Kidney (tissue), 14 donors: Measurements from ENCODE around the gene ASGR1. TPM values are rescaled to one million over a fixed set of nuclear protein-coding genes. Genes with fewer than 3 reads are reported as not detected.
"Not testable (repeated sequence)": the region's sequence is repeated elsewhere in the genome, so short reads cannot be mapped to it uniquely, and the experiment has no call there.

ENCODE experiments used
- DNase-seq, 5 donors: peaks; one replicate each; pipeline ENCODE4 v3.0.0-alpha.2; 2013 to 2020
- FAIRE-seq: peaks from 2 replicates; lab custom pipeline; 2012; peaks lifted over from hg19 to GRCh38; lab: Jason Lieb, UNC
- H3K27ac ChIP-seq, 2 donors: one replicate each; pipeline ENCODE4 v1.7.0; 2013; ENCODE audit warnings: low read depth in 2 of 2, low read length in 2 of 2, inconsistent platforms in 1 of 2
- H3K27me3 ChIP-seq: one replicate; pipeline ENCODE4 v1.7.1; 2013; ENCODE audit warnings: low read length, inconsistent platforms; ENCODE audit not compliant: control insufficient read depth, insufficient read depth
- H3K36me3 ChIP-seq, 3 donors: one replicate each; pipeline versions ENCODE4 v1.7.0 to v1.7.1; 2013; ENCODE audit warnings: low read length in 3 of 3, control low read depth in 1 of 3, inconsistent platforms in 1 of 3; ENCODE audit not compliant: insufficient read depth in 3 of 3, control insufficient read depth in 2 of 3
- H3K4me1 ChIP-seq, 3 donors: one replicate each; pipeline versions ENCODE4 v1.7.0 to v1.7.1; 2013; ENCODE audit warnings: low read length in 3 of 3, inconsistent platforms in 1 of 3, low read depth in 1 of 3; ENCODE audit not compliant: control insufficient read depth in 2 of 3, insufficient read depth in 2 of 3
- H3K4me3 ChIP-seq, 3 donors: one replicate each; pipeline versions ENCODE4 v1.7.0 to v1.8.1; 2013; ENCODE audit warnings: low read length in 3 of 3, control low read depth in 1 of 3, inconsistent platforms in 1 of 3
- H3K9ac ChIP-seq, 3 donors: one replicate each; pipeline versions ENCODE4 v1.7.0 to v1.7.1; 2013; ENCODE audit warnings: low read length in 3 of 3, control low read depth in 1 of 3, inconsistent platforms in 1 of 3
- H3K9me3 ChIP-seq, 3 donors: one replicate each; pipeline versions ENCODE4 v1.7.0 to v1.7.1; 2013; ENCODE audit warnings: low read length in 3 of 3, control low read depth in 1 of 3, inconsistent platforms in 1 of 3; ENCODE audit not compliant: control insufficient read depth in 2 of 3, insufficient read depth in 1 of 3
- intact Hi-C: fragments of 100-400 bp; cut with DNase I; formaldehyde crosslinking; loops from one replicate; pipeline ENCODE4 v1.11.1; 2022
- polyA plus RNA-seq: library from polyadenylated mRNA; stranded (reverse); fragments of 350-450 nt; fragmentation: Illumina TruSeq; extraction: RNeasy Lipid Tissue Mini Kit (QIAGEN cat#74804); gene quantifications from one replicate; pipeline ENCODE4 v1.2.3, GENCODE V29; 2014; ENCODE audit warnings: low read depth, low replicate concordance; ENCODE audit not compliant: insufficient read depth
- total RNA-seq: library from RNA; stranded (reverse); fragmentation: NEBNext Ultra II Directional; extraction: Animal tissue kit (Norgen Biotek cat#: 25700); gene quantifications from one replicate; pipeline ENCODE4 v1.2.1, GENCODE V29; 2021
- TF ChIP-seq, protein P1 (sequence below): IDR thresholded peaks from 3 replicates; pipeline ENCODE4 v1.5.1; 2012; ENCODE audit warnings: mild to moderate bottlenecking, moderate library complexity, borderline replicate concordance; ENCODE audit not compliant: insufficient read depth; ENCODE audit errors: extremely low read depth
- donor health status: control.
- donor health status: control.
- donor health status: control.
- donor health status: control.
- donor health status: control.
- donor health status: DM: yes; HTN: yes; CAD: no.
- donor health status: Normal renal cell carcinoma (clear cell type).

Gene ASGR1
- total and polyA plus RNA-seq, 2 donors from 2014 or later, result 1.4 to 2.1 TPM

DNA sequence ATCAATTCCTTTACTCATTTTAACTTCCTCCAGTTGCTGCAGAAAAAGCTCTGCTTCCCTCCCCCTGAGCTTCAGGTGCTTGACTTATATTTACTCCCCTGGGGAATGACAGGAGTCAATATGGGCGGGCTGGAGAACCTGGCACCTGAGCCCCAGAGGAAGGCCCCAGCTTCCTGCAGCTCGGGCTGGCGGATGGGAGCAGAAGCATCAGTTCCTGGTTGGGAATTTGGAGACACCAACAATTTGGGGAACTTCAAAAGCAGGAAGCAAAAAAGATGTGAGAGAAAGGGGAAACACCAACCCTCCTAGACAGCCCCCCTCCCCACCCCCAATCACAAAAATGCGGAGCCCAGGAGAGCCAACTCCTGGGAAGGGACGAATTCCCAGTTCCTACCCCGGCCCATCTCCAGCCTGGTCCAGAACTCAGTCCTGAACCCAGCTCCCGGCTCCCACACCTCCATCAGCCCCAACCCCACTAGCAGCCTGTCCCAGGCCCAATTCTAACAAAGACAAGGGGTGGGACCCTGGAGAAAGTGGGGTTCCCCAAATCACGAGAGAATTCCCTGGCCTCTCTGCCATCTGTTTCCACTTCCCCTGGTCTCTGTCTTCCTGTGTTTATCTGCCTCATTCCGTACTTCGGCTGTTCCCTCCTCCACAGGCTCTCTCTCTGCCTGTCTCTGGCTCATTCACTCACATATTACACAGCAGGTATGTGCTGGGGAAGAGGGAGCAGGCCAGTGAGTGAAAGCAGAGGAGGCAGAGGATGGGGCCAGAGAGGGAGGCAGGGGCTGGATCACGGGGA lies 48.3 kb downstream of the ASGR1 start:
- intact Hi-C loops, result no loop called here
- FAIRE-seq, result no peak
- TF ChIP-seq, protein P1, sequence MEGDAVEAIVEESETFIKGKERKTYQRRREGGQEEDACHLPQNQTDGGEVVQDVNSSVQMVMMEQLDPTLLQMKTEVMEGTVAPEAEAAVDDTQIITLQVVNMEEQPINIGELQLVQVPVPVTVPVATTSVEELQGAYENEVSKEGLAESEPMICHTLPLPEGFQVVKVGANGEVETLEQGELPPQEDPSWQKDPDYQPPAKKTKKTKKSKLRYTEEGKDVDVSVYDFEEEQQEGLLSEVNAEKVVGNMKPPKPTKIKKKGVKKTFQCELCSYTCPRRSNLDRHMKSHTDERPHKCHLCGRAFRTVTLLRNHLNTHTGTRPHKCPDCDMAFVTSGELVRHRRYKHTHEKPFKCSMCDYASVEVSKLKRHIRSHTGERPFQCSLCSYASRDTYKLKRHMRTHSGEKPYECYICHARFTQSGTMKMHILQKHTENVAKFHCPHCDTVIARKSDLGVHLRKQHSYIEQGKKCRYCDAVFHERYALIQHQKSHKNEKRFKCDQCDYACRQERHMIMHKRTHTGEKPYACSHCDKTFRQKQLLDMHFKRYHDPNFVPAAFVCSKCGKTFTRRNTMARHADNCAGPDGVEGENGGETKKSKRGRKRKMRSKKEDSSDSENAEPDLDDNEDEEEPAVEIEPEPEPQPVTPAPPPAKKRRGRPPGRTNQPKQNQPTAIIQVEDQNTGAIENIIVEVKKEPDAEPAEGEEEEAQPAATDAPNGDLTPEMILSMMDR, result no peak
- no peaks in the 10 kb centered on the region for H3K27me3 ChIP-seq
- no peaks in the 10 kb centered on the region for H3K4me1 ChIP-seq
- H3K27ac ChIP-seq, result no peak overlapping the region
- H3K9ac ChIP-seq, result no peak overlapping the region
- H3K36me3 ChIP-seq, result no peaks in the 10 kb centered on the region
- no peaks in the 10 kb centered on the region for H3K9me3 ChIP-seq
- no peak for DNase-seq
- no peak overlapping the region for H3K4me3 ChIP-seq

DNA sequence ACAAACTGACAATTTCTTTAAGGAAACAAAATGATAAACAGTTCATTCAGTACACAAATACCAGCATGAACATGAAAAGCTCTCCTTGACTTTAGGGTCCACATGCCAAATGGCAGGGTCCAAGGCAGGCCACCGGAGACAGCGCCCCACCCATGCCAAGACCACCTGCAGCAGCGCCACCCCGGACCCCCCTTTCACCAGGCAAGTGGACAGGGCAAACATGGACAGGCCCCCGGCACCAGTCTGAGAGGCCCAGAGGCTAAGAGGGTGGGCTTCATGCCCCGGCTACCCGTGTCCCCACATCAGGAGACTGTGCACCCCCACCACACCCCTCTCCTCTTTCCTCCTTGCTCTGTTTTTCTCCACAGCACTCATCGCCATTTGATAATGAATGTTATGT lies 49.9 kb downstream of the ASGR1 start:
- intact Hi-C loops, result no loop called here

DNA sequence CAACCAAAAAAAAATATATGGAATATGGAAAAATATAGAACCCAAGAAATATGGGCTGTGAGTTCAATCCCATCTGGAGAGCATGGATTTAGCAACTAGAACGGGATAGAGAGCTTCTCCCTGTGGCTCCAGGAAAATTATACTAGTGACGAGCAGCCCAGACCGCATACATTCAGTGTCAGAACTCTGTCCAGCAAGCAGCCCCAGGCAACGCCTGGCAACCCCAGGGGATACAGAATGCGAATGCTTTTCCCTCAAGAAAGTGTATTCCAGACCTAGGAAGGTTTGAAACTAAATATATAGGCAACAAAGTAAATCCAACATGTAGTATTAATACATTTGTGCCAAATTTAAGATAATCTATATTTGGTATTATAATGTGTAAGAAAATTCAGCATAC lies 51.0 kb downstream of the ASGR1 start:
- TF ChIP-seq, protein P1, result no peak
- DNase-seq (peak in 1 of 5 donors; percentile 7), FAIRE-seq (no peak)
- H3K4me1 ChIP-seq, result no peaks in the 10 kb centered on the region
- intact Hi-C loops, result no loop called here
- no peaks in the 10 kb centered on the region for H3K36me3 ChIP-seq
- H3K9me3 ChIP-seq, result no peaks in the 10 kb centered on the region
- no peak overlapping the region for H3K9ac ChIP-seq
- H3K27ac ChIP-seq, result no peak overlapping the region
- H3K4me3 ChIP-seq, result no peak overlapping the region
- no peaks in the 10 kb centered on the region for H3K27me3 ChIP-seq

More for the DNA sequence above, 49.9 kb downstream of the ASGR1 start:
- no peak overlapping the region for H3K27ac ChIP-seq
- no peak overlapping the region for H3K4me3 ChIP-seq
- no peak overlapping the region for H3K9ac ChIP-seq
- no peaks in the 10 kb centered on the region for H3K27me3 ChIP-seq
- H3K36me3 ChIP-seq, result no peaks in the 10 kb centered on the region
- no peaks in the 10 kb centered on the region for H3K9me3 ChIP-seq
- H3K4me1 ChIP-seq, result no peaks in the 10 kb centered on the region
- TF ChIP-seq, protein P1, result no peak
- DNase-seq, result peak in 1 of 5 donors; percentile 59
- FAIRE-seq, result no peak

DNA sequence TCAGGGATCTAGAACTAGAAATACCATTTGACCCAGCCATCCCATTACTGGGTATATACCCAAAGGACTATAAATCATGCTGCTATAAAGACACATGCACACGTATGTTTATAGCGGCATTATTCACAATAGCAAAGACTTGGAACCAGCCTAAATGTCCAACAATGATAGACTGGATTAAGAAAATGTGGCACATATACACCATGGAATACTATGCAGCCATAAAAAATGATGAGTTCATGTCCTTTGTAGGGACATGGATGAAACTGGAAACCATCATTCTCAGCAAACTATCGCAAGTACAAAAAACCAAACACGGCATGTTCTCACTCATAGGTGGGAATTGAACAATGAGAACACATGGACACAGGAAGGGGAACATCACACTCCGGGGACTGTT lies 51.7 kb downstream of the ASGR1 start:
- H3K27me3 ChIP-seq, H3K4me1 ChIP-seq, H3K27ac ChIP-seq, H3K36me3 ChIP-seq, H3K4me3 ChIP-seq, H3K9me3 ChIP-seq, H3K9ac ChIP-seq, DNase-seq, intact Hi-C loops, FAIRE-seq: not testable (repeated sequence)

DNA sequence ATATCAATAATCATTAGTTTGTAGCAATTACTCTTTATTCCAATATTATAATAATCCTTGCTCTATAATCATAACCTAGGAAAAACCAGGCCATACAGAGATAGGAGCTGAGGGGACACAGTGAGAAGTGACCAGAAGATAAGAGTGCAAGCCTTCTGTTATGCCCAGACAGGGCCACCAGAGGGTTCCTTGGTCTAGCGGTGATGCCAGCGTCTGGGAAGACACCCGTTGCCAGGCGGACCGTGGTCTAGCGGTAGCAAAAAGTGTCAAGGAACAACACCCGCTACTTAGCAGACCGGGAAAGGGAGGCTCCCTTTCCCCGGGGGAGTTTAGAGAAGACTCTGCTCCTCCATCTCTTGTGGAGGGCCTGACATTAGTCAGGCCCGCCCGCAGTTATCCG lies 52.8 kb downstream of the ASGR1 start:
- H3K27me3 ChIP-seq, H3K9me3 ChIP-seq, H3K4me3 ChIP-seq, H3K4me1 ChIP-seq, H3K9ac ChIP-seq, H3K27ac ChIP-seq, H3K36me3 ChIP-seq, intact Hi-C loops, FAIRE-seq: not testable (repeated sequence)
- peak in 1 of 5 donors; percentile 26 for DNase-seq
